NT2/D1 (cell line): ENCODE results near the gene NBAS.
"Not testable (repeated sequence)": the region's sequence is repeated elsewhere in the genome, so short reads cannot be mapped to it uniquely, and the experiment has no call there.

Experiments
- DNase-seq: peaks from one replicate; pipeline ENCODE4 v3.0.0-alpha.2; 2011; ENCODE audit warnings: low read depth, low spot score
- H3K27me3 ChIP-seq: 2 replicates; pipeline ENCODE4 v1.6.0; 2011; ENCODE audit warnings: mild to moderate bottlenecking; ENCODE audit not compliant: insufficient read length, insufficient read depth
- H3K36me3 ChIP-seq: 2 replicates; pipeline ENCODE4 v1.6.1; 2011; ENCODE audit warnings: mild to moderate bottlenecking, low read length, mixed read lengths; ENCODE audit not compliant: insufficient read depth, insufficient read length
- H3K4me1 ChIP-seq: 2 replicates; pipeline ENCODE4 v1.5.1; 2011; ENCODE audit not compliant: insufficient read depth, insufficient read length
- H3K4me3 ChIP-seq: 2 replicates; pipeline ENCODE4 v1.5.1; 2011; ENCODE audit warnings: low read depth; ENCODE audit not compliant: insufficient read length
- H3K9ac ChIP-seq: 2 replicates; pipeline ENCODE4 v1.6.0; 2011; ENCODE audit warnings: low read depth; ENCODE audit not compliant: insufficient read length
- H3K9me3 ChIP-seq: 2 replicates; pipeline ENCODE4 v1.5.1; 2011; ENCODE audit warnings: mild to moderate bottlenecking, low read length; ENCODE audit not compliant: insufficient read depth
- SUZ12 ChIP-seq: IDR thresholded peaks from 2 replicates; pipeline ENCODE4 v1.6.1; 2011; ENCODE audit not compliant: insufficient read length, insufficient read depth; ENCODE audit errors: extremely low read depth
- YY1 ChIP-seq: IDR thresholded peaks from 2 replicates; pipeline ENCODE4 v1.6.1; 2011; ENCODE audit not compliant: insufficient read length, insufficient read depth
- ZNF274 ChIP-seq: IDR thresholded peaks from 2 replicates; pipeline ENCODE4 v1.6.1; 2011; ENCODE audit warnings: mild to moderate bottlenecking, low read depth, low read length

NBAS gene

GRCh38 chr2:15533860-15534480, 27.2 kb downstream of the NBAS start:
- TF ChIP-seq SUZ12 = no peak
- TF ChIP-seq ZNF274 = no peak
- no peak for TF ChIP-seq YY1
- H3K36me3 ChIP-seq = peaks cover 5% of the 10 kb centered on the region
- DNase-seq = no peak

GRCh38 chr2:15532996-15533395, 28.1 kb downstream of the NBAS start:
- H3K9ac ChIP-seq = no peak overlapping the region

More at GRCh38 chr2:15533860-15534480, 27.2 kb downstream of the NBAS start:
- H3K27me3 ChIP-seq = no peaks in the 10 kb centered on the region
- H3K9ac ChIP-seq = no peak overlapping the region
- no peaks in the 10 kb centered on the region for H3K9me3 ChIP-seq
- no peaks in the 10 kb centered on the region for H3K4me1 ChIP-seq
- H3K4me3 ChIP-seq = no peak overlapping the region

GRCh38 chr2:15531095-15531854, 29.9 kb downstream of the NBAS start:
- H3K9ac ChIP-seq = no peak overlapping the region
- H3K36me3 ChIP-seq = peaks cover 5% of the 10 kb centered on the region

More at GRCh38 chr2:15532996-15533395, 28.1 kb downstream of the NBAS start:
- no peak for DNase-seq
- Histone ChIP-seq H3K36me3 (peaks cover 5% of the 10 kb centered on the region), H3K4me1 (no peaks in the 10 kb centered on the region), H3K9me3 (no peaks in the 10 kb centered on the region), H3K4me3 (no peak overlapping the region), H3K27me3 (no peaks in the 10 kb centered on the region)
- TF ChIP-seq SUZ12 (no peak), YY1 (no peak), ZNF274 (no peak)

GRCh38 chr2:15527074-15527739, 33.9 kb downstream of the NBAS start:
- Histone ChIP-seq H3K27me3 (no peaks in the 10 kb centered on the region), H3K4me1 (no peaks in the 10 kb centered on the region), H3K9ac (no peak overlapping the region), H3K36me3 (peaks cover 9% of the 10 kb centered on the region), H3K9me3 (no peaks in the 10 kb centered on the region), H3K4me3 (no peak overlapping the region)
- no peak for DNase-seq
- TF ChIP-seq ZNF274 (no peak), YY1 (no peak), SUZ12 (no peak)

More at GRCh38 chr2:15531095-15531854, 29.9 kb downstream of the NBAS start:
- Histone ChIP-seq H3K27me3 (no peaks in the 10 kb centered on the region), H3K4me3 (no peak overlapping the region), H3K4me1 (no peaks in the 10 kb centered on the region), H3K9me3 (no peaks in the 10 kb centered on the region)
- TF ChIP-seq YY1 (no peak), ZNF274 (no peak), SUZ12 (no peak)
- no peak for DNase-seq

GRCh38 chr2:15521641-15522181, 39.4 kb downstream of the NBAS start:
- no peaks in the 10 kb centered on the region for H3K27me3 ChIP-seq
- H3K9ac ChIP-seq = no peak overlapping the region
- no peak for DNase-seq
- H3K4me3 ChIP-seq = no peak overlapping the region
- no peaks in the 10 kb centered on the region for H3K4me1 ChIP-seq
- H3K36me3 ChIP-seq = peaks cover 6% of the 10 kb centered on the region
- no peaks in the 10 kb centered on the region for H3K9me3 ChIP-seq
- TF ChIP-seq ZNF274 = no peak
- TF ChIP-seq YY1 = no peak
- TF ChIP-seq SUZ12 = no peak

DNA sequence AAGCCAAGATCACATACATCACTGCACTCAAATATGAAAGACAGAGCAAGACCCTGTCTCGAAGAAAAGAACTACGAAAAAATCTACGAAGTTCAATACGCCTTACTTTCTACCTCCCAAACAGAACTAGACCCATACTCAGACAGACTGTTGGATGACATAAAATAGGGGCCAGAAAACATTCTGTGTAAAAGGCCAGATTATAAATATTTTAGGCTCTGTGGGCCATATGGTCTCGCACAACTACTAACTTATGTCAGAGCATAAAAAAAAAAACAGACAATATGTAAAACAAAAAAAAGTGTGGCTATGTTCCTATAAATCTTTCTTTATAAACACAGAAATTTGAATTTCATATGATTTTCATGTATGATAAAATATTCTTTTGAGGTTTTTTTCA, 40.8 kb downstream of the NBAS start:
- no peak for DNase-seq
- no peak overlapping the region for H3K4me3 ChIP-seq
- peaks cover 6% of the 10 kb centered on the region for H3K36me3 ChIP-seq
- no peaks in the 10 kb centered on the region for H3K27me3 ChIP-seq
- no peak for TF ChIP-seq SUZ12
- no peak for TF ChIP-seq ZNF274
- H3K4me1 ChIP-seq = no peaks in the 10 kb centered on the region
- no peaks in the 10 kb centered on the region for H3K9me3 ChIP-seq
- no peak overlapping the region for H3K9ac ChIP-seq

- H3K4me1 ChIP-seq, DNase-seq, H3K9me3 ChIP-seq, H3K9ac ChIP-seq, H3K4me3 ChIP-seq, H3K36me3 ChIP-seq, H3K27me3 ChIP-seq: not testable (repeated sequence)
Observed at GRCh38 chr2:15518759-15519158, 42.4 kb downstream of the NBAS start.
